EH (cell line): ENCODE measurements around the gene TSTD2.
A peak's percentile ranks its signal among the peaks of the same experiment; 100 is the strongest.

ENCODE experiments used
- DNase-seq: peaks from one replicate; pipeline ENCODE4 v3.0.0-alpha.2; 2015; ENCODE audit warnings: low read depth

Gene TSTD2

DNA sequence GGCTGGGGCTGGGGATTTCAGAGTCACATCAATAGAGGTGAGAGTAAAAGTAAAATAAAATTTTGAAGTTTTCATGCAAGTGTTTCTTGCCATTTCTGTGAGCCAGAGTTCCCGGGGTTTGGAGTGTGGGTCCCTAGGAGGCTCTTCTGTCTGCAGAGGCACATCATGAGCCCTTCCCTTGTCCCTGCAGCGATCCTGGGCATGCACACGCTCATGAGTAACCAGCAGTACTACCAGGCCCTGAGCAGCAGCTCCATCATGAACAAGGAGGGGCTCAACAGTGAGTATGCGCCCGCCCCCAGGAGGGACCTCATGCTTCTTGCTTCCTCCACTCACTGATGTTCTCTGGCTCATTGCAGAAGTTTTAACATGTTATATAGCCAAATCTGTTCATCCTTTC lies 70.6 kb downstream of the TSTD2 start:
- DNase-seq = no peak

- DNase-seq = no peak
Observed at GRCh38 chr9:97561501-97561900, 71.7 kb downstream of the TSTD2 start.

DNA sequence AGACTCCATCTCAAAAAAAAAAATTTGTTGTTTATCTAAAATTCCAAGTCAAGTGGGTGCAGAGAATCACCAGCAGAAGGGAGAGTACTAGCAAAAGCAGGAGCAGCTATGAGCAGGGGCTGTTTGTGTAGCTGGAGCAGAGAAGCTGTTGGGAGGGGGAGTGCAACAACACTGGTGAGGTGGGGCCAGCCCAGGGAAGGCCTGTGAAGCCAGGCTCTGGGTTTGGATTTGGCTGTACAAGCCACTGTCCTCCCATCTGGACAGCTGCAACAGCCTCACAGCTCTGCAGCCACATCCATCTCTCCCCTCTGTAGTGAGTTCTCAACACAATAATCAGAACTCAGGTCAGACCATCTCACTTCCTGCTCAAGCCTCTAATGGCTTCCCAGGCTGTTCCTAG lies 72.3 kb downstream of the TSTD2 start:
- no peak for DNase-seq

DNA sequence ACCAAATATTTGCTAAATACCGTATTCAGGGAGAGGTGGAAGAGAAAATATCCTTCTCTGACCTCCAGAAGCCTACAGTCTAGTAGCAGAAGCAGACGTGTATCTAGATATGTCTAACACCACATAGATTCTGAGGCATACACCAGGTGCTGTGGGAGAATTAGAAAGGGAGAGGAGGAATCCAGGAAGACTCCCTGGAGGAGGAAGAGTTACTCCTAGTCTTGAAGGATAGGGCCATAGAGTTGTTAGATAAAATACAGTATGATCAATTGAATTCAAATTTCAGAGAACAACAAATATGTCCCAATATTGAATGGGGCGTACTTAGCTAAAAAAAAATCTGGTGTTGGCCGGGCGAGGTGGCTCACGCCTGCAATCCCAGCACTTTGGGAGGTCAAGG lies 73.0 kb downstream of the TSTD2 start:
- no peak for DNase-seq

DNA sequence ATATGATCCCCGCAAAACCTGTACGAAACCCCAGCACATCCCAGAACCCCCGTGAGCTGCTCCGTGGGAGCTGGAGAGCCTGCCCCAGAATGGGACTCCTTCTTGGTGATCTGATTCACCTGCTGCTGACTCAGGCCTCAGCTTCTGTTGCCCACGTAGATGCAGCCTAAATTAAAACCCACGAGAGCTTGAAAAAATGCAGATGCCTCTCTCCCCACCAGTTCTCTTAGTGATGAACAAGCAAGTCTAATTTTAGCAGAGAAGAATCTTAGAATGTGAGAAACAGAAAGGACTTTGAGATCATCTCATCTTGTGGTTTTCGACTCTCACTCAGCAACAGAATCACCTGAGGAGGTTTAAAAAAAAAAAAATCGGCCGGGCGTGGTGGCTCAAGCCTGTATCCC lies 74.1 kb downstream of the TSTD2 start:
- DNase-seq = peak; percentile 29

DNA sequence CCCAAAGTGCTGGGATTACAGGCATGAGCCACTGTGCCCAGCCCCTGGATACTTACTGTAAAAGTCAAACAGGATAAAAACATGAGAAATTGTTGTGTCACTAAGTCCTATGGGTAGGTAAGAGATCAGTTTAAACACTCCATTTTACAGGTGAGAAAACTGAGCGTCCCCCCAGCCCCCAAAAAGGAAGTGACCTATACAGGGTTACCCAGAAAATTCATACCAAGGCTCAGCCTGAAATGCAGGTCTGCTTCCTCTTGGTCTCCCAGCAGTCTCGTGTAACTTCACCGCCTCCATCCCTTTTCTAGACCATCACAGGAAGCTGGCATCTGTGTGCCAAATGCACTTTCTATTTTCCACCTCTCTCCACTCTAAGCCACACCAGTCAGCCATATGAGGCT lies 74.5 kb downstream of the TSTD2 start:
- no peak for DNase-seq

- no peak for DNase-seq
Observed at GRCh38 chr9:97557606-97558095, 75.5 kb downstream of the TSTD2 start.

- no peak for DNase-seq
Observed at GRCh38 chr9:97556721-97557605, 76.2 kb downstream of the TSTD2 start.

DNA sequence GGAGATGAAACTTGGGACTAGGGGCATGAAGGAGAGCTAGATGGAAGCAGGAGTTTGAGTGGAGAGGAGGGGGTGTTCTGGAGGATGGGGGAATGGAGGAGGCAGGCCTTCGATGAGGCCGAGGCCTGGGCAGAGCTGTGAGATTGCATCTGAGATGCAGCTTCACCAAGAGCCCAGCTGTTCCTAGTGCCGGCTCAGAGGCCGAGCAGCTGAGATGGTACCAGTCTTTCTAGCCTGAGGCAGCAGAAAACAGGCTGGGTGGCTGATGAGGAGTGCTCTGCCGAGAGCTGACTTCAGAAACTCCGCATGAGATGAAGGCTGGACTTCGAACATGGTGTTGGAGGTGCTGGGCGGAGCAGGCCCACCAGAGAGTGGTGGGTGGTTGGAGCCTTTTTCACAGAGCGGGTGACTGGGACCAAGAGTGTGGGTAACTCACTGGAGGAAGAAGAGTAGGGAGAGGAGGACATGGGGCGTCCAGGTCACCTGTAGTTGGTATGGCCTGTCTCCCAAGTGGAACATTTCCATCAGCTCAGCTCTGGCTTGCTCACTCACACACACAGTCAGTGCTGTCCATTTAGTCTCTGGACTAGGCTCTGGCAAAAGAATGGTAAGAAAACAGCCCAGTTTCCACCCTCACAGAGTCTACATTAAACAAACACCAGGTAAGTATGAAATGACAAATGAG lies 77.0 kb downstream of the TSTD2 start:
- DNase-seq = no peak

DNA sequence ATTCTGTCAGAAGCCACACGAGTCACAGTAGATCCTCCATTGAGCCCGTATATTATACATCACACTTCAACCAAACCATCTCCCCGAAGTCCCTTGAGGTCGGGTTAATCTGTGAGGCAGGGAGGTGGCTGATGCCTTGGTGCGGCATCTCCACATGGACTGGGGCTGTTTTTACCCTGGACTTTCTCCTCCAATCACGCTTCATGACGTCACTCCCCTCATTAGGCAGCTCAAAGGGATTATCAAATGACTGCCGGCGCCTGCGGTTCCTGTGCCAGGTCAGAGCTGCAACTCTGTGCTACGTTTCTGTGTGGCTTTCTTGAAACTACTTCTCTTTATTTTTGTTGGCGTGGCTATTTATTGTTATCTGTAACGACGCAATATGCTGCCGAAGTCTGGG lies 78.0 kb downstream of the TSTD2 start:
- peak; percentile 50 for DNase-seq

- DNase-seq = no peak
Observed at GRCh38 chr9:97554566-97555075, 78.5 kb downstream of the TSTD2 start.

- DNase-seq = no peak
Observed at GRCh38 chr9:97553841-97554240, 79.3 kb downstream of the TSTD2 start.

DNA sequence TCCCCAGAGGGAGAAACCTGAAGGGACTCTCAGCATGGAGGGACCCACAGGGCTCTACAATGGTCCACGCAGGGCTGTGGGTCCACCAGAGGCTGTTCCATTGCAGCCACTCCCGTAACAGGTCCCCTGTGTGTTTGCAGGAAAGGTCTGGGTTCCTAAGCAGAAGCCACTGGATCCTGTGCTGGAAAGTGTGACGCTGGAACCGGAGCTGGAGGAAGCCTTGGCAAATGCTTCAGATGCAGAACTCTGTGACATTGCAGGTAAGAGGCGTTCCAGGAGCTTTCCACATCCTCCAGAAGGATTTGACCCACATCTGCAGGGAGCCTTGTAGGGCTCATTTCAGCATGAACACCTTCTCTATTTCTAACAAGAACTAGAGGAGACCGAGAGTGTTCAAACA lies 80.0 kb downstream of the TSTD2 start:
- no peak for DNase-seq

DNA sequence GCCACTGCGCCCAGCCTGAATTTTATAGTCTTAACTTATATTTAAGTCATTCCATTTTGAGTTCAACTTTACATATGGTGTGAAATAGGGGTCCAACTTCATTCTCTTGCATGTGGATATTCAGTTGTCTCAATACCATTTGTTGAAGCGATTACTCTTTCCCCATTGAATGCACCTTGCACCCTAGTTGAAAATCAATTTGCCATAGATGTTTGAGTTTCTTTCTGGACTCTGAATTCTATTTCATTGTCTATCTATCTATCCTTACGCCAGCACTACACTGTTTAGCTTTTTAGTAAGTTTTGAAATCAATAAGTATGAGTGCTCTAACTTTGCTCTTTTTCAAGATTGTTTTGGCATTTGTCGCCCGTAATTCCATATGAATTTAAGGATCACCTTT lies 81.9 kb downstream of the TSTD2 start:
- DNase-seq = no peak

DNA sequence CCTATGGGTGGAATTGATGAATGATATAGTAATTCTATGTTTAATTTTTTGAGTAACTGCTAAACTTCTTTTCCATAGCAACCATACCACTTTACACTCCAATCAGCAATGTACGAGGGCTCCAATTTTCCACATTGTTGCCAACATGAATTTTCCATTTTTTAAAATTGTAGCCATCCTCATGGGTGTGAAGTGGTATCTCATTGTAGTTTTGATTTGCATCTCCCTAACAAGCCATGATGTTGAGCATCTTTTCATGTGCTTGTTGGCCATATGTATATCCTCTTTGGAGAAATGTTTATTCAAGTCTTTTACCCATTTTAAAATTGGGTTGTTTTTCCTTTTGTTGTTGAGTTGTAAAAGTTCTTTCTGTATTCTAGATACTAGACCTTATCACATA lies 82.8 kb downstream of the TSTD2 start:
- no peak for DNase-seq
